HEK293 (cell line): ENCODE results near the gene ANKRD45.
"Not testable (repeated sequence)": the region's sequence is repeated elsewhere in the genome, so short reads cannot be mapped to it uniquely, and the experiment has no call there.

Source experiments
- FEZF1 ChIP-seq: fragments of 450-650 bp; formaldehyde crosslinking; IDR thresholded peaks from 2 replicates; pipeline ENCODE4 v1.5.1; 2016; ENCODE audit warnings: missing biosample characterization, missing genetic modification characterization
- GLI4 ChIP-seq: fragments of 450-650 bp; formaldehyde crosslinking; IDR thresholded peaks from 2 replicates; pipeline ENCODE4 v1.5.1; 2016; ENCODE audit warnings: missing biosample characterization, missing genetic modification characterization
- IKZF3 ChIP-seq: fragments of 450-650 bp; IDR thresholded peaks from 2 replicates; pipeline ENCODE4 v1.5.0; 2018; ENCODE audit warnings: missing biosample characterization, mild to moderate bottlenecking, missing genetic modification characterization, moderate library complexity
- TCF7L2 ChIP-seq: IDR thresholded peaks from 2 replicates; pipeline ENCODE4 v1.6.1; 2011; ENCODE audit warnings: low read depth, mild to moderate bottlenecking, inconsistent platforms, low read length, moderate library complexity, borderline replicate concordance
- WT1 ChIP-seq: fragments of 450-650 bp; formaldehyde crosslinking; IDR thresholded peaks from 2 replicates; pipeline ENCODE4 v1.5.1; 2016; ENCODE audit warnings: missing biosample characterization, missing genetic modification characterization
- ZEB2 ChIP-seq: fragments of 450-650 bp; formaldehyde crosslinking; IDR thresholded peaks from 2 replicates; pipeline ENCODE4 v1.5.1; 2016; ENCODE audit warnings: missing biosample characterization, missing genetic modification characterization
- ZFP69B ChIP-seq: fragments of 450-650 bp; formaldehyde crosslinking; IDR thresholded peaks from 2 replicates; pipeline ENCODE4 v1.5.1; 2016; ENCODE audit warnings: missing biosample characterization, missing genetic modification characterization
- ZNF324 ChIP-seq: fragments of 450-650 bp; formaldehyde crosslinking; IDR thresholded peaks from 2 replicates; pipeline ENCODE4 v1.5.1; 2016; ENCODE audit warnings: missing biosample characterization, missing genetic modification characterization
- TF ChIP-seq, protein P1 (sequence below): fragments of 450-650 bp; formaldehyde crosslinking; IDR thresholded peaks from 2 replicates; pipeline ENCODE4 v1.5.1; 2016; ENCODE audit warnings: missing biosample characterization, missing genetic modification characterization
- TF ChIP-seq, protein P2 (sequence below): fragments of 450-650 bp; formaldehyde crosslinking; conservative IDR thresholded peaks from 2 replicates; pipeline ENCODE4 v1.5.1; 2016; ENCODE audit warnings: low read depth, missing biosample characterization, missing genetic modification characterization

DNA sequence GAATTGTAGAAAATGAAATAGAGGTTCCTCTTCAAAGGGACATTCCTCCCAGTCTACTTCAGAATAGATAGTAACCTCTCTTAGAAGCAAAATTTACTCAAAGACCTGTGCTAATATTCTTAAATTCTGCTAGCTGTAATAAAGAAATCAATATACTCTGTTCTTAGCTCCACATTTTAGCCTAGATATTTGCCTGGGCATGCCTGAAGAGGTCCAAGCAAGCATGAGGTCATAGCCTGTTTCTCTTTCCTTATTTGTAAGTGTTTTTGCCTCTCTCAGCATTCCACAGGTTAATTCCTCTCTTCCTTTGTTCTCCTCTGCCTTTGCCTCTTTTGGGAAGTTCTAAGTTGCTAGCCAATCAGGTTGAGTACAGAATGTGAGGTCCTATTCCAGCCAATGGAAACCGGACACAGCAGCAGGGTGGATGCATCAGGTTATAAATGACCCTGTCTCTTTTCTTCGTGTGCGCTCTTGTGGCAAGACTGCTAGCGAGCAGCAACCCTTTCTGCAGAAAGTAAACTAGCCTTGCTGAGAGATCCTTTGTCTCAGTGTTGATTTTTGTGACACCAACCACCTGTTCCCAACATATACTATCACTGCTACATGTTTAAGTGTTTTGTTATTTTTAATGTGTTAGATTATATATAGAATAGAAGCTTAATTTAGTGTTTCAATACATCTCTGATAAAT, 27.1 kb downstream of the ANKRD45 start:
- TF ChIP-seq, protein P1, sequence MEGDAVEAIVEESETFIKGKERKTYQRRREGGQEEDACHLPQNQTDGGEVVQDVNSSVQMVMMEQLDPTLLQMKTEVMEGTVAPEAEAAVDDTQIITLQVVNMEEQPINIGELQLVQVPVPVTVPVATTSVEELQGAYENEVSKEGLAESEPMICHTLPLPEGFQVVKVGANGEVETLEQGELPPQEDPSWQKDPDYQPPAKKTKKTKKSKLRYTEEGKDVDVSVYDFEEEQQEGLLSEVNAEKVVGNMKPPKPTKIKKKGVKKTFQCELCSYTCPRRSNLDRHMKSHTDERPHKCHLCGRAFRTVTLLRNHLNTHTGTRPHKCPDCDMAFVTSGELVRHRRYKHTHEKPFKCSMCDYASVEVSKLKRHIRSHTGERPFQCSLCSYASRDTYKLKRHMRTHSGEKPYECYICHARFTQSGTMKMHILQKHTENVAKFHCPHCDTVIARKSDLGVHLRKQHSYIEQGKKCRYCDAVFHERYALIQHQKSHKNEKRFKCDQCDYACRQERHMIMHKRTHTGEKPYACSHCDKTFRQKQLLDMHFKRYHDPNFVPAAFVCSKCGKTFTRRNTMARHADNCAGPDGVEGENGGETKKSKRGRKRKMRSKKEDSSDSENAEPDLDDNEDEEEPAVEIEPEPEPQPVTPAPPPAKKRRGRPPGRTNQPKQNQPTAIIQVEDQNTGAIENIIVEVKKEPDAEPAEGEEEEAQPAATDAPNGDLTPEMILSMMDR (tag by site-specific recombination) = not testable (repeated sequence)
- not testable (repeated sequence) for TF ChIP-seq ZFP69B (tag by site-specific recombination); TCF7L2; ZEB2 (tag by site-specific recombination); FEZF1; WT1 (tag by site-specific recombination); GLI4 (tag by site-specific recombination); IKZF3; ZNF324 (tag by site-specific recombination)
- TF ChIP-seq, protein P2, sequence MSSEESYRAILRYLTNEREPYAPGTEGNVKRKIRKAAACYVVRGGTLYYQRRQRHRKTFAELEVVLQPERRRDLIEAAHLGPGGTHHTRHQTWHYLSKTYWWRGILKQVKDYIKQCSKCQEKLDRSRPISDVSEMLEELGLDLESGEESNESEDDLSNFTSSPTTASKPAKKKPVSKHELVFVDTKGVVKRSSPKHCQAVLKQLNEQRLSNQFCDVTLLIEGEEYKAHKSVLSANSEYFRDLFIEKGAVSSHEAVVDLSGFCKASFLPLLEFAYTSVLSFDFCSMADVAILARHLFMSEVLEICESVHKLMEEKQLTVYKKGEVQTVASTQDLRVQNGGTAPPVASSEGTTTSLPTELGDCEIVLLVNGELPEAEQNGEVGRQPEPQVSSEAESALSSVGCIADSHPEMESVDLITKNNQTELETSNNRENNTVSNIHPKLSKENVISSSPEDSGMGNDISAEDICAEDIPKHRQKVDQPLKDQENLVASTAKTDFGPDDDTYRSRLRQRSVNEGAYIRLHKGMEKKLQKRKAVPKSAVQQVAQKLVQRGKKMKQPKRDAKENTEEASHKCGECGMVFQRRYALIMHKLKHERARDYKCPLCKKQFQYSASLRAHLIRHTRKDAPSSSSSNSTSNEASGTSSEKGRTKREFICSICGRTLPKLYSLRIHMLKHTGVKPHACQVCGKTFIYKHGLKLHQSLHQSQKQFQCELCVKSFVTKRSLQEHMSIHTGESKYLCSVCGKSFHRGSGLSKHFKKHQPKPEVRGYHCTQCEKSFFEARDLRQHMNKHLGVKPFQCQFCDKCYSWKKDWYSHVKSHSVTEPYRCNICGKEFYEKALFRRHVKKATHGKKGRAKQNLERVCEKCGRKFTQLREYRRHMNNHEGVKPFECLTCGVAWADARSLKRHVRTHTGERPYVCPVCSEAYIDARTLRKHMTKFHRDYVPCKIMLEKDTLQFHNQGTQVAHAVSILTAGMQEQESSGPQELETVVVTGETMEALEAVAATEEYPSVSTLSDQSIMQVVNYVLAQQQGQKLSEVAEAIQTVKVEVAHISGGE (tag by site-specific recombination) = not testable (repeated sequence)
